A549 (cell line): ENCODE data around the gene C2CD2. TPM values are rescaled to one million over a fixed set of nuclear protein-coding genes. Genes with fewer than 3 reads are reported as not detected.
"Not testable (repeated sequence)": the region's sequence is repeated elsewhere in the genome, so short reads cannot be mapped to it uniquely, and the experiment has no call there.

Experiments used
- ATAC-seq, 2 experiments: fragments of 200-7000 bp in 1 of 2; fragments of >200 bp in 1 of 2; cut with Nextera tagmentation in 1 of 2; cut with Tn5 transposase in 1 of 2; 3 replicates each; pipeline versions ENCODE4 v1.8.0 to v1.9.1; 2018 to 2020; ENCODE audit warnings: mild to moderate bottlenecking in 1 of 2, moderate library complexity in 1 of 2
- CTCF ChIA-PET: fragments of 300-600 bp; sonication (Branson Sonifier 250); formaldehyde crosslinking; extraction: SDS; loops from one replicate; lab custom pipeline; 2021; ENCODE audit warnings: antibody characterized with exemption, inconsistent platforms; lab: Yijun Ruan, JAX
- POLR2A ChIA-PET: fragments of 350-600 bp; formaldehyde crosslinking; extraction: SDS; loops from one replicate; lab custom pipeline; 2021; ENCODE audit warnings: antibody characterized with exemption, inconsistent platforms; lab: Yijun Ruan, JAX
- DNase-seq, 2 experiments: peaks; one replicate each; pipeline versions ENCODE4 v3.0.0 to v3.0.0-alpha.2; 2011 to 2016; ENCODE audit warnings: low read depth in 1 of 2, low spot score in 1 of 2
- FAIRE-seq: peaks from 2 replicates; lab custom pipeline; 2011; peaks lifted over from hg19 to GRCh38; lab: Jason Lieb, UNC
- H3K27ac ChIP-seq, 2 experiments: fragments of >200 bp; sonication (Bioruptor Twin); formaldehyde crosslinking; 3 replicates each; pipeline ENCODE4 v1.5.1; 2016 to 2017
- H3K4me1 ChIP-seq: fragments of >200 bp; sonication (Bioruptor Twin); formaldehyde crosslinking; 3 replicates; pipeline ENCODE4 v1.6.1; 2016
- H3K4me2 ChIP-seq: fragments of >200 bp; sonication (Bioruptor Twin); formaldehyde crosslinking; 3 replicates; pipeline ENCODE4 v1.6.1; 2016
- H3K4me3 ChIP-seq: fragments of >200 bp; sonication (Bioruptor Twin); formaldehyde crosslinking; 3 replicates; pipeline ENCODE4 v1.5.1; 2016
- H3K9me3 ChIP-seq: fragments of >200 bp; sonication (Bioruptor Twin); formaldehyde crosslinking; 3 replicates; pipeline ENCODE4 v1.6.1; 2016
- ATOH8 ChIP-seq: fragments of 250-450 bp; sonication (Bioruptor Pico); IDR thresholded peaks from 2 replicates; pipeline ENCODE4 v1.5.0; 2020; ENCODE audit warnings: low read depth, mild to moderate bottlenecking, moderate library complexity
- BHLHE40 ChIP-seq: IDR thresholded peaks from 2 replicates; pipeline ENCODE4 v1.6.1; 2012; ENCODE audit warnings: low read depth, low read length, inconsistent platforms
- CBX2 ChIP-seq: fragments of 200-600 bp; sonication (generic); IDR thresholded peaks from 2 replicates; pipeline ENCODE4 v1.6.1; 2016; ENCODE audit warnings: low read depth, mild to moderate bottlenecking, borderline replicate concordance
- CBX8 ChIP-seq: fragments of 200-600 bp; sonication (generic); IDR thresholded peaks from 2 replicates; pipeline ENCODE4 v1.6.1; 2016
- CHD2 ChIP-seq: fragments of 150-350 bp; IDR thresholded peaks from 2 replicates; pipeline ENCODE4 v1.6.1; 2014; ENCODE audit warnings: low read length; ENCODE audit not compliant: partially characterized antibody
- EHF ChIP-seq: fragments of 250-450 bp; sonication (Bioruptor Pico); IDR thresholded peaks from 2 replicates; pipeline ENCODE4 v1.5.0; 2020; ENCODE audit warnings: mild to moderate bottlenecking
- EP300 ChIP-seq, 2 experiments: fragments of >200 bp; sonication (Bioruptor Twin); formaldehyde crosslinking; IDR thresholded peaks; 2 replicates in 1 of 2; 3 replicates in 1 of 2; pipeline ENCODE4 v1.6.1; 2016 to 2017
- ESRRA ChIP-seq: fragments of 150-350 bp; IDR thresholded peaks from 2 replicates; pipeline ENCODE4 v1.6.1; 2014; ENCODE audit warnings: mild to moderate bottlenecking, low read length, borderline replicate concordance
- FOSB ChIP-seq: fragments of 250-450 bp; sonication (Bioruptor Pico); IDR thresholded peaks from 2 replicates; pipeline ENCODE4 v1.5.0; 2020; ENCODE audit warnings: mild to moderate bottlenecking, moderate library complexity
- FOSL2 ChIP-seq, 2 experiments: fragments of 450-650 bp in 1 of 2; fragments of >200 bp in 1 of 2; sonication (Bioruptor Twin) in 1 of 2; formaldehyde crosslinking; IDR thresholded peaks; 2 replicates each; pipeline versions ENCODE4 v1.5.0 to v1.6.1; 2016 to 2020; ENCODE audit warnings: mild to moderate bottlenecking in 1 of 2, moderate library complexity in 1 of 2
- GATA3 ChIP-seq: IDR thresholded peaks from 2 replicates; pipeline ENCODE4 v1.6.1; 2012; ENCODE audit warnings: borderline replicate concordance
- HDAC2 ChIP-seq: fragments of 200-600 bp; sonication (generic); IDR thresholded peaks from 2 replicates; pipeline ENCODE4 v1.6.1; 2016
- HOXA7 ChIP-seq: fragments of 250-450 bp; sonication (Bioruptor Pico); IDR thresholded peaks from 2 replicates; pipeline ENCODE4 v1.5.0; 2020; ENCODE audit warnings: mild to moderate bottlenecking, moderate library complexity
- HOXB13 ChIP-seq: fragments of 250-450 bp; sonication (Bioruptor Pico); IDR thresholded peaks from 2 replicates; pipeline ENCODE4 v1.5.0; 2020; ENCODE audit warnings: low read depth, mild to moderate bottlenecking, moderate library complexity
- HOXB5 ChIP-seq: fragments of 250-450 bp; sonication (Bioruptor Pico); IDR thresholded peaks from 2 replicates; pipeline ENCODE4 v1.5.0; 2020; ENCODE audit warnings: mild to moderate bottlenecking, moderate library complexity
- JUN ChIP-seq, 2 experiments: fragments of >200 bp; sonication (Bioruptor Twin); formaldehyde crosslinking; IDR thresholded peaks; 2 replicates in 1 of 2; 3 replicates in 1 of 2; pipeline ENCODE4 v1.6.1; 2016 to 2017
- JUNB ChIP-seq: fragments of >200 bp; sonication (Bioruptor Twin); formaldehyde crosslinking; IDR thresholded peaks from 2 replicates; pipeline ENCODE4 v1.6.1; 2016
- KDM1A ChIP-seq: fragments of 200-600 bp; sonication (generic); IDR thresholded peaks from 2 replicates; pipeline ENCODE4 v1.6.1; 2016; ENCODE audit warnings: low read depth, mild to moderate bottlenecking
- MAFK ChIP-seq: fragments of 450-650 bp; IDR thresholded peaks from 2 replicates; pipeline ENCODE4 v1.6.1; 2014; ENCODE audit not compliant: partially characterized antibody
- MYC ChIP-seq: IDR thresholded peaks from 2 replicates; pipeline ENCODE4 v1.6.1; 2012; ENCODE audit warnings: mild to moderate bottlenecking, inconsistent platforms, low read length, improper control_type of control experiment, borderline replicate concordance
- PHF8 ChIP-seq: fragments of 200-600 bp; sonication (generic); IDR thresholded peaks from 2 replicates; pipeline ENCODE4 v1.6.1; 2016; ENCODE audit warnings: low read depth, mild to moderate bottlenecking, antibody characterized with exemption, moderate library complexity, borderline replicate concordance
- RARB ChIP-seq: fragments of 250-450 bp; sonication (Bioruptor Pico); IDR thresholded peaks from 2 replicates; pipeline ENCODE4 v1.8.0; 2021; ENCODE audit warnings: mild to moderate bottlenecking, moderate library complexity
- RNF2 ChIP-seq: fragments of 200-600 bp; sonication (generic); IDR thresholded peaks from 2 replicates; pipeline ENCODE4 v1.6.1; 2016; ENCODE audit warnings: low read depth, mild to moderate bottlenecking, antibody characterized with exemption, moderate library complexity, borderline replicate concordance
- SREBF2 ChIP-seq: fragments of 450-650 bp; IDR thresholded peaks from 2 replicates; pipeline ENCODE4 v1.6.1; 2014; ENCODE audit warnings: mild to moderate bottlenecking, moderate library complexity
- TFCP2L1 ChIP-seq: fragments of 250-450 bp; sonication (Bioruptor Pico); IDR thresholded peaks from 2 replicates; pipeline ENCODE4 v1.5.0; 2021; ENCODE audit warnings: mild to moderate bottlenecking
- ZC3H11A ChIP-seq: fragments of 450-650 bp; IDR thresholded peaks from 2 replicates; pipeline ENCODE4 v1.6.1; 2014; ENCODE audit warnings: antibody characterized with exemption, mild to moderate bottlenecking
- ZFP36 ChIP-seq: fragments of 450-650 bp; IDR thresholded peaks from 2 replicates; pipeline ENCODE4 v1.6.1; 2014; ENCODE audit warnings: borderline replicate concordance; ENCODE audit not compliant: partially characterized antibody
- ZNF302 ChIP-seq: fragments of 250-450 bp; sonication (Bioruptor Pico); IDR thresholded peaks from 2 replicates; pipeline ENCODE4 v1.9.0; 2021; ENCODE audit warnings: inconsistent platforms, mild to moderate bottlenecking, moderate library complexity
- WGBS: methylation state at CpG from one replicate; pipeline ENCODE4 v1.1.6; 2017; ENCODE audit errors: missing lambda C conversion rate; 5-methylcytosine and 5-hydroxymethylcytosine counted together
- polyA plus RNA-seq, 4 experiments: library from polyadenylated mRNA; depleted of rRNA in 3 of 4; stranded (reverse); fragments of >200 nt; fragmentation: RNase III in 1 of 4; extraction: RNeasy Plus Mini Kit Qiagen cat#74134 plus additional on column Dnase treatment in 1 of 4; gene quantifications; 2 replicates in 3 of 4; 3 replicates in 1 of 4; pipeline ENCODE4 v1.2.3, GENCODE V29; 2011 to 2017
- TF ChIP-seq, protein P1 (sequence below): fragments of 150-350 bp; IDR thresholded peaks from 2 replicates; pipeline ENCODE4 v1.6.1; 2014; ENCODE audit warnings: low read depth, mild to moderate bottlenecking, low read length
- TF ChIP-seq, protein P2 (sequence below): IDR thresholded peaks from 2 replicates; pipeline ENCODE4 v1.6.1; 2012

C2CD2 gene
- polyA plus RNA-seq, 2 of the 4 experiments (the other 2 are of a cell fraction) = 7.0 to 13.5 TPM

GRCh38 chr21:41952568-41953248, 1.1 kb downstream of the C2CD2 start (continued):
- TF ChIP-seq PHF8 (no peak), CHD2 (no peak), JUNB (no peak), ZNF302 (CRISPR knock-in tag) (no peak)
- TF ChIP-seq, protein P1, sequence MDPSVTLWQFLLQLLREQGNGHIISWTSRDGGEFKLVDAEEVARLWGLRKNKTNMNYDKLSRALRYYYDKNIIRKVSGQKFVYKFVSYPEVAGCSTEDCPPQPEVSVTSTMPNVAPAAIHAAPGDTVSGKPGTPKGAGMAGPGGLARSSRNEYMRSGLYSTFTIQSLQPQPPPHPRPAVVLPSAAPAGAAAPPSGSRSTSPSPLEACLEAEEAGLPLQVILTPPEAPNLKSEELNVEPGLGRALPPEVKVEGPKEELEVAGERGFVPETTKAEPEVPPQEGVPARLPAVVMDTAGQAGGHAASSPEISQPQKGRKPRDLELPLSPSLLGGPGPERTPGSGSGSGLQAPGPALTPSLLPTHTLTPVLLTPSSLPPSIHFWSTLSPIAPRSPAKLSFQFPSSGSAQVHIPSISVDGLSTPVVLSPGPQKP = no peak
- TF ChIP-seq, all 56 proteins: peak for 0

- ATAC-seq (no peak), FAIRE-seq (no peak)
- POLR2A ChIA-PET = no interaction called here
Observed at GRCh38 chr21:41951876-41952567, 1.8 kb downstream of the C2CD2 start.

DNA sequence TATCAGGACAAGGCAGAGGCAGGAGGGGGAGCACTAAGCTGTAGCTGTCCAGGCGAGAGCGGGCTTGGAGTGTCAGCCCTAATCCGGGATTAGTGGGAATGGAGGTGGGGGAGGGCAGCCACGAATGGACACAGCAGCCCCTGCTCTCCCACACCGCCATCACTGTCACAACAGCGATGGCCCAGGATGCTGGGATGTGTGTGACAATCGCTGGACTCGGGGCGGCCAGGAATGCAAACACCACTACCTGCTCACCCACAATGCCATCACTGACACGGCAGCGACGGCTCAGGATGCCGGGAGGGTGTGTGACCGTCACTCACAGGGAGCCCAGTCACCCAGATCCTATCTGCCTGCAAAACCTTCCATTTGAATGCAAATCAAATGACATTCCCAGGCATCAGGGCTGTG, 2.9 kb downstream of the C2CD2 start:
- CTCF ChIA-PET = interaction anchor here (1.0 kb wide), 1 partner anchor 157 kb away, joined by 3 read pairs; no protein-coding TSS in a partner anchor
- ATAC-seq = no peak
- peaks cover 22% of the 10 kb centered on the region; the same call in 2 of the 3 replicates for H3K4me1 ChIP-seq
- TF ChIP-seq HOXB5 (no peak), HOXA7 (no peak), EHF (CRISPR knock-in tag) (no peak), PHF8 (no peak), JUN (IDR thresholded peaks at IDR 0.05) (no peak), MYC (no peak), SREBF2 (no peak), EP300 (IDR thresholded peaks at IDR 0.05) (no peak), ZFP36 (no peak), HDAC2 (no peak), CBX8 (no peak)
- TF ChIP-seq, all 56 proteins: peak for 0
- FAIRE-seq (no peak), DNase-seq (no peak)
- 90% methylated on average over 11 of the region's 14 CpGs for WGBS
- POLR2A ChIA-PET = no interaction called here
- H3K4me2 ChIP-seq = no peak overlapping the region
- H3K9me3 ChIP-seq = no peaks in the 10 kb centered on the region
- no peak overlapping the region for H3K27ac ChIP-seq
- no peak overlapping the region for H3K4me3 ChIP-seq

More at GRCh38 chr21:41951876-41952567, 1.8 kb downstream of the C2CD2 start:
- Histone ChIP-seq H3K4me2 (peak overlapping the region; percentile 96), H3K4me3 (no peak overlapping the region), H3K4me1 (peaks cover 27% of the 10 kb centered on the region)
- no peak for DNase-seq
- TF ChIP-seq MAFK = no peak
- TF ChIP-seq FOSB (CRISPR knock-in tag) = no peak
- TF ChIP-seq TFCP2L1 (CRISPR knock-in tag) = no peak
- TF ChIP-seq, protein P2, sequence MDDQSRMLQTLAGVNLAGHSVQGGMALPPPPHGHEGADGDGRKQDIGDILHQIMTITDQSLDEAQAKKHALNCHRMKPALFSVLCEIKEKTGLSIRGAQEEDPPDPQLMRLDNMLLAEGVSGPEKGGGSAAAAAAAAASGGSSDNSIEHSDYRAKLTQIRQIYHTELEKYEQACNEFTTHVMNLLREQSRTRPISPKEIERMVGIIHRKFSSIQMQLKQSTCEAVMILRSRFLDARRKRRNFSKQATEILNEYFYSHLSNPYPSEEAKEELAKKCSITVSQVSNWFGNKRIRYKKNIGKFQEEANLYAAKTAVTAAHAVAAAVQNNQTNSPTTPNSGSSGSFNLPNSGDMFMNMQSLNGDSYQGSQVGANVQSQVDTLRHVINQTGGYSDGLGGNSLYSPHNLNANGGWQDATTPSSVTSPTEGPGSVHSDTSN = no peak
- no peak for TF ChIP-seq KDM1A
- no peak for TF ChIP-seq ESRRA
- TF ChIP-seq BHLHE40 = no peak
- no peak for TF ChIP-seq HOXB13 (CRISPR knock-in tag)
- TF ChIP-seq RARB (CRISPR knock-in tag) = no peak
- no peak for TF ChIP-seq RNF2
- no peak for TF ChIP-seq CBX2
- no peak for TF ChIP-seq CBX8
- TF ChIP-seq ATOH8 (CRISPR knock-in tag) = no peak
- TF ChIP-seq ZC3H11A = no peak
- no peak for TF ChIP-seq HOXB5
- no peak for TF ChIP-seq JUN (IDR thresholded peaks at IDR 0.05)
- no peak for TF ChIP-seq MYC
- no peak for TF ChIP-seq GATA3
- TF ChIP-seq FOSL2 (IDR thresholded peaks at IDR 0.05) = no peak
- no peak for TF ChIP-seq FOSL2 (CRISPR knock-in tag; IDR thresholded peaks at IDR 0.05)
- TF ChIP-seq, all 56 proteins: peak for 0
- H3K9me3 ChIP-seq = no peaks in the 10 kb centered on the region
- CTCF ChIA-PET = interaction anchor here (1.1 kb wide), 1 partner anchor 12 kb away, joined by 3 read pairs; no protein-coding TSS in a partner anchor
- 100% methylated on average over 5 of the region's 5 CpGs for WGBS
- H3K27ac ChIP-seq = no peak overlapping the region

DNA sequence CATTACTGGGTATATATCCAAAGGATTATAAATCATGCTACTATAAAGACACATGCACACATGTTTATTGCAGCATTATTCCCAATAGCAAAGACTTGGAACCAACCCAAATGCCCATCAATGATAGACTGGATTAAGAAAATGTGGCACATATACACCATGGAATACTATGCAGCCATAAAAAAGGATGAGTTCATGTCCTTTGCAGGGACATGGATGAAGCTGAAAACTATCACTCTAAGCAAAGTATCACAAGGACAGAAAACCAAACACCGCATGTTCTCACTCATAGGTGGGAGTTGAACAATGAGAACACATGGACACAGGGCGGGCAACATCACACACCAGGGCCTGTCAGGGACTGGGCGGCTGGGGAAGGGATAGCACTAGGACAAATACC, 4.2 kb downstream of the C2CD2 start:
- H3K27ac ChIP-seq, ATAC-seq, POLR2A ChIA-PET, H3K9me3 ChIP-seq, H3K4me2 ChIP-seq, DNase-seq, H3K4me3 ChIP-seq, FAIRE-seq: not testable (repeated sequence)
- peaks cover 22% of the 10 kb centered on the region; the same call in 2 of the 3 replicates for H3K4me1 ChIP-seq
- CTCF ChIA-PET = interaction anchor here (0.9 to 1.6 kb wide), 2 partner anchors 10 to 337 kb away, joined by 3 to 4 read pairs; no protein-coding TSS in a partner anchor
- WGBS = 88% methylated on average over 3 of the region's 3 CpGs
